Measurements from ENCODE around the gene SALL2.
A peak's percentile ranks its signal among the peaks of the same experiment; 100 is the strongest.

The SALL2 gene

GRCh38 chr14:21520767-21521166 lies 5.4 kb downstream of the SALL2 start:
- Histone ChIP-seq H3K27ac (ENCODE audit: insufficient read depth in 1 of 2, low read depth in 1 of 2, low read length in 2 of 2, poor library complexity in 1 of 2, severe bottlenecking in 2 of 2) (no peak overlapping the region), H3K9me3 (ENCODE audit: control extremely low read depth in 1 of 5, control insufficient read depth in 4 of 5, insufficient read depth in 2 of 5, low read depth in 1 of 5, low read length in 4 of 5) (no peaks in the 10 kb centered on the region), H3K4me3 (ENCODE audit: control insufficient read depth in 1 of 7, extremely low read depth in 1 of 7, insufficient read depth in 4 of 7, low read depth in 2 of 7, low read length in 6 of 7) (no peak overlapping the region), H3K27me3 (replicated peaks in 2 of 5; ENCODE audit: control insufficient read depth in 4 of 5, insufficient read depth in 5 of 5, low read length in 4 of 5) (peaks cover 0 to 1% (median 0%) of the 10 kb centered on the region in 5 experiments), H3K36me3 (ENCODE audit: control insufficient read depth in 4 of 4, insufficient read depth in 4 of 4, low read length in 3 of 4) (peaks cover 0 to 8% (median 0%) of the 10 kb centered on the region in 4 experiments), H3K4me1 (ENCODE audit: control extremely low read depth in 1 of 4, control insufficient read depth in 4 of 4, insufficient read depth in 4 of 4, low read length in 3 of 4) (peaks cover 0 to 3% (median 0%) of the 10 kb centered on the region in 4 experiments)
- POLR2A ChIA-PET = no interaction called here
- no peak for DNase-seq
- CTCF ChIA-PET = interaction anchor here (0.7 to 2.4 kb wide), 2 partner anchors 9 to 18 kb away, joined by 3 to 11 read pairs; partner anchors contain the start of gene METTL3
- WGBS (ENCODE audit: insufficient coverage) = no CpG with 5 or more reads among the region's 1 CpG

- Histone ChIP-seq H3K36me3 (ENCODE audit: control insufficient read depth in 4 of 4, insufficient read depth in 4 of 4, low read length in 3 of 4) (peaks cover 0 to 4% (median 0%) of the 10 kb centered on the region in 4 experiments), H3K4me1 (ENCODE audit: control extremely low read depth in 1 of 4, control insufficient read depth in 4 of 4, insufficient read depth in 4 of 4, low read length in 3 of 4) (no peaks in the 10 kb centered on the region), H3K27ac (ENCODE audit: insufficient read depth in 1 of 2, low read depth in 1 of 2, low read length in 2 of 2, poor library complexity in 1 of 2, severe bottlenecking in 2 of 2) (no peak overlapping the region), H3K4me3 (ENCODE audit: control insufficient read depth in 1 of 7, extremely low read depth in 1 of 7, insufficient read depth in 4 of 7, low read depth in 2 of 7, low read length in 6 of 7) (no peak overlapping the region), H3K27me3 (replicated peaks in 2 of 5; ENCODE audit: control insufficient read depth in 4 of 5, insufficient read depth in 5 of 5, low read length in 4 of 5) (no peaks in the 10 kb centered on the region), H3K9me3 (ENCODE audit: control extremely low read depth in 1 of 5, control insufficient read depth in 4 of 5, insufficient read depth in 2 of 5, low read depth in 1 of 5, low read length in 4 of 5) (no peaks in the 10 kb centered on the region)
- POLR2A ChIA-PET = no interaction called here
- no peak for DNase-seq
- 100% methylated on average over 2 of the region's 2 CpGs for WGBS (ENCODE audit: insufficient coverage)
- CTCF ChIA-PET = interaction anchor here (0.6 to 1.2 kb wide), 2 partner anchors 12 to 23 kb away, joined by 3 to 5 read pairs; no protein-coding TSS in a partner anchor
These were observed 7.4 kb downstream of the SALL2 start for GRCh38 chr14:21518725-21519124.

DNA sequence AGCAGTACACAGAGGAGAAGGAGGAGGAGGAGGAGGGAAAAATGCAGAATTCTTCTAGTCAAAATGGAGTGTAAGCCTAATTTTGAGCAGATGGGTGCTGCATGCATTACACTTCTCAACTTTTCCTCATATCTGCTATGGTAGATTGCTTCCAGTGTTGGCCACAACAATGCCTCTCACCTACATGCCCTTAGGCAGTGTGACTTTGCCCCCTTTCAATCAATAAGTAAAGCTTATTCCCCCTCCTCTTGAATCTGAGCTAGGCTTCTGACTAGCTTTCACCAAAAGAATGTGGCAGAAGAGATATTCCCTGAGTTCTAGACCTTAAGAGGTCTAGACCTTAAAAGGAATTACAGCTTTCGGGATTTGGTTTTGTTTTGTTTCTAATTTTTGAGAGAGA lies 11.8 kb downstream of the SALL2 start:
- WGBS (ENCODE audit: insufficient coverage) = 100% methylated on average over 1 of the region's 1 CpG
- peaks cover 0 to 3% (median under 1%) of the 10 kb centered on the region in 4 experiments for H3K36me3 ChIP-seq (ENCODE audit: control insufficient read depth in 4 of 4, insufficient read depth in 4 of 4, low read length in 3 of 4)
- DNase-seq = no peak
- no peaks in the 10 kb centered on the region for H3K27me3 ChIP-seq (replicated peaks in 2 of 5; ENCODE audit: control insufficient read depth in 4 of 5, insufficient read depth in 5 of 5, low read length in 4 of 5)
- no peak overlapping the region for H3K27ac ChIP-seq (ENCODE audit: insufficient read depth in 1 of 2, low read depth in 1 of 2, low read length in 2 of 2, poor library complexity in 1 of 2, severe bottlenecking in 2 of 2)
- ChIA-PET POLR2A (no interaction called here), CTCF (interaction anchor here (1.0 to 1.8 kb wide), 6 partner anchors 12 to 272 kb away, joined by 3 to 4 read pairs (median 3); partner anchors contain the start of gene SALL2)
- H3K9me3 ChIP-seq (ENCODE audit: control extremely low read depth in 1 of 5, control insufficient read depth in 4 of 5, insufficient read depth in 2 of 5, low read depth in 1 of 5, low read length in 4 of 5) = no peaks in the 10 kb centered on the region
- H3K4me3 ChIP-seq (ENCODE audit: control insufficient read depth in 1 of 7, extremely low read depth in 1 of 7, insufficient read depth in 4 of 7, low read depth in 2 of 7, low read length in 6 of 7) = no peak overlapping the region
- peaks cover 9 to 21% (median 12%) of the 10 kb centered on the region in 4 experiments for H3K4me1 ChIP-seq (ENCODE audit: control extremely low read depth in 1 of 4, control insufficient read depth in 4 of 4, insufficient read depth in 4 of 4, low read length in 3 of 4)

DNA sequence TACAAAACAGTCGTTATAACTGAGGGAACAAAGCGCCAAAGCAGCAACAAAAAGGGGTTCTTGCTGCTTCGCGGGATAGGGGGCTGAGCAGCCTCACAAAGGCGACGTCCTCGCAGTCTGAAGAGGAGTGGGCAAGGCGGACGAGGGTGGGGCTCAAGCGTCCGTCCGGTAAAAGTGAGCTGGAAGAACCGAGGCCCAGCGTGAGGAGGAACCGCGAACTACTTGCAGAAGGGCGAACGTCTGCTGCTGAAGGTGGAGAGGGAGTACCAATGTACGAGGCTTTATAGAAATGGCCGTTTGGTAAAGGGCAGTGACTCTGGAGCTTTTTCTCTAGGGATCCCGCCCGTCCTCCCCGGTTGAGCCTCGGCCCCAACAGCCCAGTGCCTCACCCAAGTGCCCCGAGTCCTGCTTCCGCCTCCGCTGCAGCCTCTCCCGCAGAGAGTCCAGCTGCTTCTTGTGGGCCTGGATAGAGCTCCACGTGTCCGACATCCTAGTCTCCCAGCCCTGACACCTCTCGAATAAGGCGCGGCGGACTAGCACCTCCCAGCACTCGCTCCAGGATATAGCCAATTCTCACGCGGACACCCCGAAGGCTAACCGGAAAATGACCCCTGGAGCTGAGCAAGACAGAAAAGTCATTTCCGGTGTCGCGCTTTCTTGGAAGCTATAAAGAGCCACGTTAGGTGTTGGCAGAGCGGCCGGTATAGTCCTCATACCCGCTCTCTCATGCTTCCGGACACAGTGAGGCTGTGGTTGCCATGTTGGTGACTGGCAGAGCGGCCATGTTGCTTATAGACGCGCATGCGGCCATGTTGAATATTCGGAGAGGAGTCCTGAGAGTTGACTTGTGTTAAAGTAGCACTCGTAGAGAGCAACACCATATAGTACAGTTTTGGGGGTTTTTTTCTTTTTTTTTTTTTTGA lies 15.2 kb downstream of the SALL2 start, which contains the start of gene METTL3:
Gene METTL3, minus strand, starts transcription at position 606 of the 923 bp plus-strand sequence. Its CDS starts 117 bp downstream, at position 489.
- peaks cover 9 to 24% (median 15%) of the 10 kb centered on the region in 4 experiments for H3K4me1 ChIP-seq (ENCODE audit: control extremely low read depth in 1 of 4, control insufficient read depth in 4 of 4, insufficient read depth in 4 of 4, low read length in 3 of 4)
- 0% methylated on average over 47 of the region's 53 CpGs for WGBS (ENCODE audit: insufficient coverage)
- H3K27me3 ChIP-seq (replicated peaks in 2 of 5; ENCODE audit: control insufficient read depth in 4 of 5, insufficient read depth in 5 of 5, low read length in 4 of 5) = no peaks in the 10 kb centered on the region
- H3K4me3 ChIP-seq (ENCODE audit: control insufficient read depth in 1 of 7, extremely low read depth in 1 of 7, insufficient read depth in 4 of 7, low read depth in 2 of 7, low read length in 6 of 7) = peak within 1 kb of the TSS; percentile 66 to 100 (median 98)
- POLR2A ChIA-PET = interaction anchor here (0.6 to 2.8 kb wide), 4 partner anchors 9 to 55 kb away, joined by 3 to 12 read pairs (median 5); partner anchors contain the start of genes CHD8 and SALL2
- no peaks in the 10 kb centered on the region for H3K9me3 ChIP-seq (ENCODE audit: control extremely low read depth in 1 of 5, control insufficient read depth in 4 of 5, insufficient read depth in 2 of 5, low read depth in 1 of 5, low read length in 4 of 5)
- H3K27ac ChIP-seq (ENCODE audit: insufficient read depth in 1 of 2, low read depth in 1 of 2, low read length in 2 of 2, poor library complexity in 1 of 2, severe bottlenecking in 2 of 2) = peak within 1 kb of the TSS; percentile 82 to 89
- peak; percentile 95 to 97 (median 97) for DNase-seq
- H3K36me3 ChIP-seq (ENCODE audit: control insufficient read depth in 4 of 4, insufficient read depth in 4 of 4, low read length in 3 of 4) = peaks cover 0 to 11% (median 10%) of the 10 kb centered on the region in 4 experiments
- CTCF ChIA-PET = interaction anchor here (1.0 to 5.2 kb wide), 9 partner anchors 9 to 48 kb away, joined by 3 to 51 read pairs (median 4); partner anchors contain the start of gene SALL2

DNA sequence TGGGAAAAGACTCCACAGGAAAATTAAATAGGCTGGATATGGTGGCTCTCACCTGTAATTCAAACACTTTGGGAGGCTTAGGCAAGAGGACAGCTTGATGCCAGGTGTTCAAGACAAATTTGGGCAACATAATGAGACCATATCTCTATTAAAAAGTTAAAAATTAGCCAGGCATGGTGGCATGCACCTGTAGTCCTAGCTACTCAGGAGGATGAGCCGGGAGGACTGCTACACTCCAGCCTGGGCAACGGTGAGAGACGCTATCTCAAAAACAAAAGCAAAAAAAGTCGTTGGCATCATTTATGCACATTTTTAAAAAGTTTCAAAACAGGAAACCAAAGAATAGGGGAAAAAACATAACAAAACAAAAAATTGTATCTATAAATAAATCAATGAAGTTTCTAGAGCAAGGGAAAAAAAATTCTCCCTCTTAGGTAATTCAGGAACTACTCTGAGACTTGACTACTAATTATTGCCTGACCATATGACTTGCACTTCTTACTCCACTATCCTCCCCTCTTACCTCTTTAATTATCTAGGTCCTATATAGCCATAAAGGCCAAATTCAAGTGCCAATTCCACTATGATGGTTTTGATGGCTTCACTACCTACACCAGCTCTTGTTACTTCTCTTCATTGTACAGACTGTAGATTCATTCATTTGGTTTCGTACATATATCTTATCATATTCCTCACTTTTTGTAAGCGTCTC lies 16.6 kb downstream of the SALL2 start:
- Histone ChIP-seq H3K4me1 (ENCODE audit: control extremely low read depth in 1 of 4, control insufficient read depth in 4 of 4, insufficient read depth in 4 of 4, low read length in 3 of 4) (peaks cover 9 to 24% (median 15%) of the 10 kb centered on the region in 4 experiments), H3K4me3 (ENCODE audit: control insufficient read depth in 1 of 7, extremely low read depth in 1 of 7, insufficient read depth in 4 of 7, low read depth in 2 of 7, low read length in 6 of 7) (peak overlapping the region in 5 of 7 experiments; percentile 97 to 100 (median 99)), H3K27me3 (replicated peaks in 2 of 5; ENCODE audit: control insufficient read depth in 4 of 5, insufficient read depth in 5 of 5, low read length in 4 of 5) (no peaks in the 10 kb centered on the region), H3K9me3 (ENCODE audit: control extremely low read depth in 1 of 5, control insufficient read depth in 4 of 5, insufficient read depth in 2 of 5, low read depth in 1 of 5, low read length in 4 of 5) (no peaks in the 10 kb centered on the region), H3K36me3 (ENCODE audit: control insufficient read depth in 4 of 4, insufficient read depth in 4 of 4, low read length in 3 of 4) (peaks cover 0 to 11% (median 10%) of the 10 kb centered on the region in 4 experiments), H3K27ac (ENCODE audit: insufficient read depth in 1 of 2, low read depth in 1 of 2, low read length in 2 of 2, poor library complexity in 1 of 2, severe bottlenecking in 2 of 2) (peak overlapping the region in 1 of 2 experiments; percentile 22)
- no peak for DNase-seq
- ChIA-PET CTCF (interaction anchor here (0.8 to 5.2 kb wide), 5 partner anchors 8 to 38 kb away, joined by 3 to 51 read pairs (median 6); no protein-coding TSS in a partner anchor), POLR2A (interaction anchor here (2.8 kb wide), 1 partner anchor 11 kb away, joined by 12 read pairs; no protein-coding TSS in a partner anchor)
- 100% methylated on average over 4 of the region's 6 CpGs for WGBS (ENCODE audit: insufficient coverage)

DNA sequence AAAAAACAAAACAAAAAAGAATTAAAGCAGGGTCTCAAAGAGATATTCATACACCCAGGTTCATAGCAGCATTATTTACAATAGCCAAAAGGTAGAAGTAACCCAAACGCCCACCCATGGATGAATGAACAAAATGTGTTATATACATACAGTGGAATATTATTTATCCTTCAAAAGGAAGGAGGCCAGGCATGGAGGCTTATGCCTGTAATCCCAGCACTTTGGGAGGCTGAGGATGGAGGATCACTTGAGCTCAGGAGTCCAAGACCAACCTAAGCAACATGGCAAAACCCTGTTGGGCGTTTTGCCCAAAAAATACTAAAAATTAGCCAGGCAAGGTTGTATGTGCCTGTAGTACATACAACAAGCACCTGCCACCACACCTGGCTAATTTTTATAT lies 19.6 kb downstream of the SALL2 start:
- Histone ChIP-seq H3K4me3 (ENCODE audit: control insufficient read depth in 1 of 7, extremely low read depth in 1 of 7, insufficient read depth in 4 of 7, low read depth in 2 of 7, low read length in 6 of 7) (no peak overlapping the region), H3K36me3 (ENCODE audit: control insufficient read depth in 4 of 4, insufficient read depth in 4 of 4, low read length in 3 of 4) (peaks cover 14 to 34% (median 30%) of the 10 kb centered on the region in 4 experiments), H3K27me3 (replicated peaks in 2 of 5; ENCODE audit: control insufficient read depth in 4 of 5, insufficient read depth in 5 of 5, low read length in 4 of 5) (no peaks in the 10 kb centered on the region), H3K27ac (ENCODE audit: insufficient read depth in 1 of 2, low read depth in 1 of 2, low read length in 2 of 2, poor library complexity in 1 of 2, severe bottlenecking in 2 of 2) (no peak overlapping the region), H3K4me1 (ENCODE audit: control extremely low read depth in 1 of 4, control insufficient read depth in 4 of 4, insufficient read depth in 4 of 4, low read length in 3 of 4) (peaks cover 9 to 19% (median 13%) of the 10 kb centered on the region in 4 experiments), H3K9me3 (ENCODE audit: control extremely low read depth in 1 of 5, control insufficient read depth in 4 of 5, insufficient read depth in 2 of 5, low read depth in 1 of 5, low read length in 4 of 5) (no peaks in the 10 kb centered on the region)
- no CpG with 5 or more reads among the region's 2 CpGs for WGBS (ENCODE audit: insufficient coverage)
- ChIA-PET POLR2A (no interaction called here), CTCF (interaction anchor here (5.2 kb wide), 1 partner anchor 7 kb away, joined by 51 read pairs; no protein-coding TSS in a partner anchor)
- DNase-seq = no peak
